Esophagus (tissue), 2 donors: Measurements from ENCODE around the gene EIF4G1. TPM values are rescaled to one million over a fixed set of nuclear protein-coding genes. Genes with fewer than 3 reads are reported as not detected.
A peak's percentile ranks its signal among the peaks of the same experiment; 100 is the strongest.

Source experiments
- H3K27ac ChIP-seq, 2 donors: one replicate each; pipeline ENCODE4 v1.5.1; 2013; ENCODE audit warnings: low read depth in 2 of 2, mild to moderate bottlenecking in 2 of 2, inconsistent platforms in 1 of 2, low read length in 1 of 2, moderate library complexity in 1 of 2
- H3K27me3 ChIP-seq, 2 donors: one replicate each; pipeline ENCODE4 v1.6.1; 2013; ENCODE audit warnings: low read length in 2 of 2, control low read depth in 1 of 2, mild to moderate bottlenecking in 1 of 2; ENCODE audit not compliant: insufficient read depth in 2 of 2, control insufficient read depth in 1 of 2
- H3K36me3 ChIP-seq, 2 donors: one replicate each; pipeline ENCODE4 v1.6.1; 2013; ENCODE audit warnings: low read length in 1 of 2; ENCODE audit not compliant: control insufficient read depth in 2 of 2, insufficient read depth in 2 of 2
- H3K4me1 ChIP-seq, 2 donors: one replicate each; pipeline ENCODE4 v1.6.1; 2013; ENCODE audit warnings: low read length in 1 of 2; ENCODE audit not compliant: control insufficient read depth in 2 of 2, insufficient read depth in 2 of 2
- H3K4me3 ChIP-seq, 2 donors: one replicate each; pipeline ENCODE4 v1.5.1; 2013; ENCODE audit warnings: low read length in 2 of 2, mild to moderate bottlenecking in 2 of 2, low read depth in 1 of 2, moderate library complexity in 1 of 2
- H3K9me3 ChIP-seq, 2 donors: one replicate each; pipeline ENCODE4 v1.6.1; 2013; ENCODE audit warnings: mild to moderate bottlenecking in 2 of 2, low read depth in 1 of 2, low read length in 1 of 2, moderate library complexity in 1 of 2; ENCODE audit not compliant: control insufficient read depth in 2 of 2, insufficient read depth in 1 of 2
- WGBS, 2 donors: extraction: QIAGEN DNeasy Blood & Tissue Kit; methylation state at CpG; one replicate each; pipeline ENCODE4 v1.1.7; 2013; 5-methylcytosine and 5-hydroxymethylcytosine counted together
- polyA plus RNA-seq, 2 donors: library from polyadenylated mRNA; stranded (reverse); fragments of 200-250 nt; gene quantifications; one replicate each; pipeline ENCODE4 v1.2.3, GENCODE V29; 2013
- donor health status: healthy with polysubstance abuse.
- donor health status: Bipolar disorder and iron deficiency.

The EIF4G1 gene
- polyA plus RNA-seq, 2 donors, result 222 to 257 TPM

- no peaks in the 10 kb centered on the region for H3K9me3 ChIP-seq
- H3K36me3 ChIP-seq, result no peaks in the 10 kb centered on the region
- H3K4me3 ChIP-seq, result no peak overlapping the region
- no peaks in the 10 kb centered on the region for H3K4me1 ChIP-seq
- H3K27ac ChIP-seq, result no peak overlapping the region
- H3K27me3 ChIP-seq, result no peaks in the 10 kb centered on the region
- WGBS, 2 donors, result 9% methylated on average over 10 of the region's 10 CpGs
Observed at GRCh38 chr3:184289426-184289938, 24.9 kb upstream of the EIF4G1 start.

- Histone ChIP-seq H3K27ac (no peak overlapping the region), H3K9me3 (no peaks in the 10 kb centered on the region), H3K27me3 (no peaks in the 10 kb centered on the region), H3K4me3 (no peak overlapping the region), H3K36me3 (no peaks in the 10 kb centered on the region), H3K4me1 (no peaks in the 10 kb centered on the region)
- WGBS, 2 donors, result 85 to 86% methylated on average over 10 of the region's 10 CpGs
Observed at GRCh38 chr3:184290331-184290730, 24.1 kb upstream of the EIF4G1 start.

GRCh38 chr3:184291044-184291737 is 23.2 kb upstream of the EIF4G1 start:
- Histone ChIP-seq H3K4me1 (no peaks in the 10 kb centered on the region), H3K36me3 (no peaks in the 10 kb centered on the region), H3K27ac (no peak overlapping the region), H3K4me3 (no peak overlapping the region), H3K9me3 (no peaks in the 10 kb centered on the region), H3K27me3 (no peaks in the 10 kb centered on the region)
- 83 to 88% methylated on average over 22 of the region's 22 CpGs for WGBS, 2 donors

GRCh38 chr3:184291738-184292445 is 22.5 kb upstream of the EIF4G1 start:
- H3K4me1 ChIP-seq, result no peaks in the 10 kb centered on the region
- H3K36me3 ChIP-seq, result no peaks in the 10 kb centered on the region
- no peak overlapping the region for H3K4me3 ChIP-seq
- WGBS, 2 donors, result 92 to 94% methylated on average over 21 of the region's 21 CpGs
- no peaks in the 10 kb centered on the region for H3K9me3 ChIP-seq
- H3K27me3 ChIP-seq, result no peaks in the 10 kb centered on the region
- no peak overlapping the region for H3K27ac ChIP-seq

- Histone ChIP-seq H3K4me3 (no peak overlapping the region), H3K4me1 (no peaks in the 10 kb centered on the region), H3K27ac (no peak overlapping the region), H3K9me3 (no peaks in the 10 kb centered on the region), H3K36me3 (no peaks in the 10 kb centered on the region), H3K27me3 (no peaks in the 10 kb centered on the region)
- 58 to 71% methylated on average over 3 of the region's 3 CpGs for WGBS, 2 donors
Observed at GRCh38 chr3:184295771-184296170, 18.6 kb upstream of the EIF4G1 start.

- peaks cover under 1 to 4% of the 10 kb centered on the region in 2 donors for H3K36me3 ChIP-seq
- no peak overlapping the region for H3K4me3 ChIP-seq
- no peaks in the 10 kb centered on the region for H3K9me3 ChIP-seq
- WGBS, 2 donors, result 77 to 84% methylated on average over 7 of the region's 7 CpGs
- H3K27ac ChIP-seq, result no peak overlapping the region
- H3K27me3 ChIP-seq, result no peaks in the 10 kb centered on the region
- no peaks in the 10 kb centered on the region for H3K4me1 ChIP-seq
Observed at GRCh38 chr3:184296616-184297015, 17.8 kb upstream of the EIF4G1 start.

GRCh38 chr3:184298759-184299487 is 15.5 kb upstream of the EIF4G1 start, which contains the start of gene PSMD2:
Gene PSMD2 (plus strand): TSS chr3:184299241. CDS start chr3:184299267, 26 bp downstream.
- Histone ChIP-seq H3K36me3 (peaks cover 13 to 19% of the 10 kb centered on the region in 2 donors), H3K27ac (peak within 1 kb of the TSS; percentile 90 to 91), H3K4me1 (no peaks in the 10 kb centered on the region), H3K27me3 (no peaks in the 10 kb centered on the region), H3K9me3 (no peaks in the 10 kb centered on the region), H3K4me3 (peak within 1 kb of the TSS; percentile 81 to 95)
- 0% methylated on average over 53 to 78 of the region's 78 CpGs for WGBS, 2 donors

GRCh38 chr3:184299488-184300377 is 14.7 kb upstream of the EIF4G1 start:
- Histone ChIP-seq H3K4me1 (no peaks in the 10 kb centered on the region), H3K36me3 (peaks cover 16 to 25% of the 10 kb centered on the region in 2 donors), H3K4me3 (peak overlapping the region; percentile 81 to 95), H3K27ac (peak overlapping the region; percentile 65 to 82), H3K9me3 (no peaks in the 10 kb centered on the region), H3K27me3 (no peaks in the 10 kb centered on the region)
- 16 to 17% methylated on average over 28 to 29 of the region's 29 CpGs for WGBS, 2 donors

GRCh38 chr3:184300378-184300720 is 14.1 kb upstream of the EIF4G1 start:
- Histone ChIP-seq H3K27me3 (no peaks in the 10 kb centered on the region), H3K36me3 (peaks cover 16 to 25% of the 10 kb centered on the region in 2 donors), H3K4me3 (peak overlapping the region in 1 of 2 donors; percentile 81), H3K4me1 (no peaks in the 10 kb centered on the region), H3K9me3 (no peaks in the 10 kb centered on the region), H3K27ac (peak overlapping the region in 1 of 2 donors; percentile 29)
- WGBS, 2 donors, result 72 to 75% methylated on average over 3 of the region's 3 CpGs
